Suppressor macrophage treated with lipopolysaccharide for 1 hour (primary cell): ENCODE measurements around the gene CCDC13.
A peak's percentile ranks its signal among the peaks of the same experiment; 100 is the strongest.

ENCODE experiments used
- DNase-seq, 3 donors: peaks; one replicate each; pipeline ENCODE4 v3.0.0-alpha.2; 2020 to 2022

CCDC13 gene

GRCh38 chr3:42751609-42752008 lies 21.4 kb downstream of the CCDC13 start:
- DNase-seq: no peak

GRCh38 chr3:42750834-42751233 lies 22.2 kb downstream of the CCDC13 start:
- no peak for DNase-seq

- DNase-seq: peak; percentile 64 to 71 (median 64)
Observed at GRCh38 chr3:42749753-42750231, 23.3 kb downstream of the CCDC13 start.

GRCh38 chr3:42749025-42749752 lies 23.9 kb downstream of the CCDC13 start:
- no peak for DNase-seq

GRCh38 chr3:42747581-42747980 lies 25.5 kb downstream of the CCDC13 start:
- peak in 1 of 3 donors; percentile 29 for DNase-seq

- DNase-seq: no peak
Observed at GRCh38 chr3:42746455-42747450, 26.3 kb downstream of the CCDC13 start.

- no peak for DNase-seq
Observed at GRCh38 chr3:42745776-42746454, 27.1 kb downstream of the CCDC13 start.

GRCh38 chr3:42745291-42745745 lies 27.7 kb downstream of the CCDC13 start:
- DNase-seq: no peak

GRCh38 chr3:42743204-42743995 lies 29.7 kb downstream of the CCDC13 start:
- DNase-seq: no peak

GRCh38 chr3:42742688-42743087 lies 30.4 kb downstream of the CCDC13 start:
- no peak for DNase-seq

- no peak for DNase-seq
Observed at GRCh38 chr3:42742259-42742658, 30.8 kb downstream of the CCDC13 start.

GRCh38 chr3:42741796-42742195 lies 31.3 kb downstream of the CCDC13 start:
- no peak for DNase-seq

- peak in 1 of 3 donors; percentile 39 for DNase-seq
Observed at GRCh38 chr3:42739401-42740158, 33.5 kb downstream of the CCDC13 start.

GRCh38 chr3:42736531-42736930 lies 36.5 kb downstream of the CCDC13 start:
- no peak for DNase-seq

- no peak for DNase-seq
Observed at GRCh38 chr3:42736081-42736480, 37.0 kb downstream of the CCDC13 start.

- no peak for DNase-seq
Observed at GRCh38 chr3:42735615-42736014, 37.4 kb downstream of the CCDC13 start.

- DNase-seq: no peak
Observed at GRCh38 chr3:42735019-42735418, 38.0 kb downstream of the CCDC13 start.

GRCh38 chr3:42734263-42734860 lies 38.7 kb downstream of the CCDC13 start:
- DNase-seq: no peak

- no peak for DNase-seq
Observed at GRCh38 chr3:42733501-42734262, 39.4 kb downstream of the CCDC13 start.

- no peak for DNase-seq
Observed at GRCh38 chr3:42732829-42733459, 40.1 kb downstream of the CCDC13 start.
